ENCODE results near the gene VGLL3. TPM values are rescaled to one million over a fixed set of nuclear protein-coding genes. Genes with fewer than 3 reads are reported as not detected.
"Not testable (repeated sequence)": the region's sequence is repeated elsewhere in the genome, so short reads cannot be mapped to it uniquely, and the experiment has no call there.

The VGLL3 gene, protein sequence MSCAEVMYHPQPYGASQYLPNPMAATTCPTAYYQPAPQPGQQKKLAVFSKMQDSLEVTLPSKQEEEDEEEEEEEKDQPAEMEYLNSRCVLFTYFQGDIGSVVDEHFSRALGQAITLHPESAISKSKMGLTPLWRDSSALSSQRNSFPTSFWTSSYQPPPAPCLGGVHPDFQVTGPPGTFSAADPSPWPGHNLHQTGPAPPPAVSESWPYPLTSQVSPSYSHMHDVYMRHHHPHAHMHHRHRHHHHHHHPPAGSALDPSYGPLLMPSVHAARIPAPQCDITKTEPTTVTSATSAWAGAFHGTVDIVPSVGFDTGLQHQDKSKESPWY
- total RNA-seq (2014; rRNA removed; shearing (Covaris generic)): 2.9 and 3.1 TPM in 2 replicates

DNA sequence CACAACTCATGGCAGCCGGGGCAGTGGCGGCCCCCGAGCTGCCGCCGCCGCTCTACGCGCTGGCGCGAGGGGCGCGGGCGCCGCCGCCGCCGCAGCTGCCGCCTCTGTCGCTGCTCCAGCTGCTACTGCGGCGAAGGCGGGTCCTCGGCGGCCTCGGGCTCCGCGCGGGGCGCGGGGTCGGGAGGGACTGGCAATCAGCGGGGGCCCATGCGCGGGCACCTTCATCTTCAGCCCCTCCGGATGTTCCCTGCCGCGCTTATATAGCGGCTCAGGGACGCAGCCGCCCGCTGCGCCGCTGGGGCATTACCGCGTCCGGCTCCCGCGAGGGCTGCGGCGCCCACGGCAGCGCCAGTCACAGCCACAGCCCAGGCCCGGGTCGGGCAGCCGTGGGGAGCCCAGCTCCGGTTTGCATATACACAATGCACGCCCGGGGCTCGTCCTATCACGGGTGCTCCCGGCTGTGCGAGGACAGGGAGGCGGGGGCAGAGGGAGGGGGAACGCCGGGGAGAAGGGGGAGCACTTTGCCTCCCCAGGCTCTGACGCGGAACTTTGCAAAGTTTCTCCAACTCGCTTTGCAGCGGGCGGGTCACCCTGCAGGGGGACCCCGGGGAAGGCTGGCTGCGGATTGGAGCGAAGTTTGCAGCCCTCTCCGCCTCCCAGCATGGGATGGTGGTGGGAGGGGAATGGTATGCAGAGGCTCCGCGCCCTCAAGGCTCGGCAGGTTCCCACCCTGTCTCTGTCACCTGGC, at the start of gene VGLL3:
Gene VGLL3 (minus strand): TSS at position 416 of the 748 bp plus-strand sequence. CDS start 406 bp downstream, at position 10.
- DNase-seq (ENCODE audit: low spot score): peak; percentile 48

DNA sequence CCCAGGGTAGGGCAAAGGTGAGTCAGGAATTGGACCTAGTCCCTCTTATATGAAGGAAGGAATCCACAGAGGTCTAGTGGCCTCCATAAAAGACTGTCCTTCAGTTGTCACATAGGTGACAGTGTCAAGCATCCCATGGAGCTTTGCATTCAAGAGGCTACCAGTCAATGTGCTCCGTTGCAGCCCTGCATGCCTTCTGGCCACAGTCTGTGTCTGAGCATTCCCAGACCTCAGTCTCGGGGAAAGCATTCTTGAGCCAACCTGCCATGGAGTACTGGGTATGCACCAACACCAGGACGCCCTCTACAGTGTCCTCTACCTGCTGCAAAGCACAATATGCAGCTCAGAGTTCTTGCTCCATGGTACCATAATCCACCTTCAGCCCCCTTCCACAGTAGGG, 46.7 kb upstream of the VGLL3 start:
- DNase-seq (ENCODE audit: low spot score): no peak

GRCh38 chr3:87036671-87037070, 45.7 kb upstream of the VGLL3 start:
- DNase-seq (ENCODE audit: low spot score): no peak

- no peak for DNase-seq (ENCODE audit: low spot score)
These were observed 44.4 kb upstream of the VGLL3 start for GRCh38 chr3:87035339-87035738.

- no peak for DNase-seq (ENCODE audit: low spot score)
These were observed 42.3 kb upstream of the VGLL3 start for GRCh38 chr3:87033205-87033604.

GRCh38 chr3:87025661-87026645, 35.0 kb upstream of the VGLL3 start:
- DNase-seq (ENCODE audit: low spot score): no peak

DNA sequence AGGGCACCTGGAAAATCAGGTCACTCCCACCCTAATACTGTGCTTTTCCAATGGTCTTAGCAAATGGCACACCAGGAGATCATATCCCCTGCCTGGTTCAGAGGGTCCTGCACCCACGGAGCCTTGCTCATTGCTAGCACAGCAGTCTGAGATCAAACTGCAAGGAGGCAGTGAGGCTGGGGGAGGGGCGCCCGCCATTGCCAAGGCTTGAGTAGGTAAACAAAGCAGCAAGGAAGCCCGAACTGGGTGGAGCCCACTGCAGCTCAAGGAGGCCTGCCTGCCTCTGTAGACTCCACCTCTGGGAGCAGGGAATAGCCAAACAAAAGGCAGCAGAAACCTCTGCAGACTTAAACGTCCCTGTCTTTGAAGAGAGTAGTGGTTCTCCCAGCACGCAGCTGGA, 26.4 kb upstream of the VGLL3 start:
- DNase-seq (ENCODE audit: low spot score): not testable (repeated sequence)

- DNase-seq (ENCODE audit: low spot score): no peak
These were observed 18.3 kb upstream of the VGLL3 start for GRCh38 chr3:87009271-87009670.

GRCh38 chr3:87006844-87007439, 16.0 kb upstream of the VGLL3 start:
- DNase-seq (ENCODE audit: low spot score): no peak

DNA sequence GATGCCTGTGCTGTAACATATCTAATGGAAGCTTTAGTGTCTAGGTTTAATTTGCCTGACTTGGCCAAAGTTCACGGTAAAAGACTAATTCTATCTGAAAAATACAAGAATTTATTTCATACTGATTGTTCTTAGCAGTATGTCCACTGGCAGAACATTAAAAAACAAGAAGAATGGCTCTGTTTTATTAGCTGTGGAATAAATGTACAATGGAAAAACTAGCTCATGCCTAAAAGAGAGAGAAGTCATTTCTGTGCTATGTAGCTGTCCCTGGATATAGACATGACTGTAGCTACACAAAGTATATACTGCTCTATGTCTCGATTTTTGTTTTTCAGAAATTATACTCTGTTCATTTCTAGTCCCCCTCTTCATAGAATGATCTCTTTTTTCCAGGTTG, 13.9 kb upstream of the VGLL3 start:
- no peak for DNase-seq (ENCODE audit: low spot score)

DNA sequence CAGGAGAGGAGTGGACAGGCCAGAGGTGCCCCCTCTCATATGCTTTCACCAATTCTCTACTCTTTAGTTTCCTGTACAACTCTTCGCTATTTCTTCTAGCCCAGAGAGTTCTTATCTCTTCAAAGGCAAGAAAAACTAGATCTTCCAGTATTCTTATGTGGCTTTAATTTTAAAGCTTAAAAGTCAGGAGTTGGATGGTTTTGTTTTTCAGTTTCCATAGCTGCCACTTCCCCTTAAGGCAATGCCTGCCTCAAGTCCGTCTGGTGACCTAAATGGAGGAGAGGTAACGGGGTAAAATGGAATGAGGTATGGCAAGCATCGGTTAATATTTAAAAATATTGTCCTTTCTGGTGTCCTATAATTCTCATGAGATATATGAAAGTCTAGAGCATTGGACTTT, 11.4 kb upstream of the VGLL3 start:
- DNase-seq (ENCODE audit: low spot score): no peak

DNA sequence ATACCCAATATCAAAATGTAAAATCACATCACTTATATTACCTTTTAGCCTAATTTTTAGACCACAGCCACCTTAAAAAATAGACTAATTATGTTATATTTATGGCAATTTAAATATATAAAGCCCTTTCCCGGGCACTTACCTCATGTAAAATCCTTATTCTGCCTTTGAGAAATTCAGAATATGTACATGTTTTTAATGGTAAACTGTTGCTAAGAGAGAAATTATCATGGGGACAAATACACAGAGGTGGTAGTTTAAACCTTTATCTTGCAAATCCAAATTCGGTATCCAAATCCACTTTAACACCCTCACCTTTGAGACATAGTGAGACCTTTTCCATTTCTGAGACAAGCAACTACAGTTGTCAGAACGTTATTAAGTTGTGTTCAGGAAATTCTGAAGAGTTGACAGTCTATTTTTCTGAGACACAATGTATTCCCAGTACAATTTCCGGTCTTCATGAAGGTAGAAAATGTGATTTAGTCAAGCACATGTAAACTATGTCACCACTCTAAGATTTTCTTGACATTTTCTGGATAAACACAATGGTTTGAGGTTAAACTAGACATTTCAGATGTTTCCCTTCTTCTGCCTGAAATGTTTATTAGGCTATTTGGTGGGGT, 10.6 kb upstream of the VGLL3 start:
- no peak for DNase-seq (ENCODE audit: low spot score)

DNA sequence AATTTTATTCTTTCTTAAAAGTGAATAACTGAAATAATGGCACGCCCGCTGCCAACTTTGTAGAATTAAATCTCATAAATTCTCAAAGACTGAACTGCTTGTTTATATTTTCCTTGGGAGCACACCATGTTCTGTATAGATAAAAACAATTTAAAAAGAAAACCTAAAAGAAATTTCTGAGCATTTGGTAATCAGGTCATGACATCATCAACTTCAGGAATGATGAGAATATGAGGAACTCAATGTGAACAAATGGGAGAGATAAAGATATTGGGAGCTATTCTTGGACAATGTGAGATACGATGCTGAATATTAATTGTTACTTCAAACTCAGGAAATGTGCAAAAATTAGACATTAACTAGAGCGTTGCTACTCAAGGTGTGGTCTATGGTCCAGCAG, 10.0 kb upstream of the VGLL3 start:
- no peak for DNase-seq (ENCODE audit: low spot score)

GRCh38 chr3:86998569-86998968, 7.6 kb upstream of the VGLL3 start:
- no peak for DNase-seq (ENCODE audit: low spot score)

GRCh38 chr3:86996261-86996955, 5.5 kb upstream of the VGLL3 start:
- no peak for DNase-seq (ENCODE audit: low spot score)

- peak; percentile 48 for DNase-seq (ENCODE audit: low spot score)
These were observed 4.6 kb upstream of the VGLL3 start for GRCh38 chr3:86995537-86995936.

DNA sequence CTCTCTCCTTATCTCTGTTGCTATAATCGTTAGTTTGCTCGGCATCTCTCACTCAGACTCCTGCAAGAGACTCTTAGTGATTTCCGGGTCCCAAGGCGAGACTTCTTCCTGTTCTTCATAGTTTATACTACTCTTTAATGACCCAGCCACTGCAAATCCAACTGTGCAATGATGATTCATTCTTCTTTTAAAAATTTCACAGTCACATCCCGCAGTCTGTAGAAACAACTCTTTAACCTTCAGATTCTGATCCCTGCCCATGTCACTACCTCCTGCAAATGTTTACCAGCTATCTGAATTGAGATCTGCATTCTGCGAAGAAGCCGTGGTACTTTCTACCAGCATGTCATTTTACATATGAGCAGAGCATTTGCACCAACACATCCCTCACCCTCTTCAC, 2.8 kb upstream of the VGLL3 start:
- peak; percentile 54 for DNase-seq (ENCODE audit: low spot score)

DNA sequence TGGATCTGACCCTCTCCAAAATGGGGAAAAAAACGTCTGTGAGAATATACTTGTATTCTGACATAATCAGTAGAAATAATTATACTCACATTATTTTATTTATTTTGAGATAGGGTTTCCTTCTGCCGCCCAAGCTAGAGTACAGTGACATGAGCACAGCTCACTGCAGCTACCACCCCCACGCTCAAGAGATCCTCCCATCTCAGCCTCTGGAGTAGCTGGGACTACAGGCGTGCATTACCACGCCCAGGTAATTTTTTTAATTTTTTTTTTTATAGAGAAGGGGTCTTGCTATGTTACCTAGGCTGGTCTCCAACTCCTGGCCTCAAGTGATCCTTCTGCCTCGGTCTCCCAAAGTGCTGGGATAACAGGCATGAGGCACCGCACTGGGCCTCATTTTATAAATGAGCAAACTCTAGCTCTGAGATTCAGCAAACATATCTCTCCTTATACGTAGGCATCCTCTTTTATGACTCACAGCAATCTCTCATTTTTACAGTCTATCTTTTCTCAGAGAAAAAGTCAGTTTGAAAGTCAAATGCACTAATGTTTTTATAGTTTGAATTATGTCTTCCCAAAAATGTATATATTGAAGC, 989 bp upstream of the VGLL3 start:
- no peak for DNase-seq (ENCODE audit: low spot score)

- DNase-seq (ENCODE audit: low spot score): no peak
These were observed 500 bp upstream of the VGLL3 start for GRCh38 chr3:86991482-86991815.

DNA sequence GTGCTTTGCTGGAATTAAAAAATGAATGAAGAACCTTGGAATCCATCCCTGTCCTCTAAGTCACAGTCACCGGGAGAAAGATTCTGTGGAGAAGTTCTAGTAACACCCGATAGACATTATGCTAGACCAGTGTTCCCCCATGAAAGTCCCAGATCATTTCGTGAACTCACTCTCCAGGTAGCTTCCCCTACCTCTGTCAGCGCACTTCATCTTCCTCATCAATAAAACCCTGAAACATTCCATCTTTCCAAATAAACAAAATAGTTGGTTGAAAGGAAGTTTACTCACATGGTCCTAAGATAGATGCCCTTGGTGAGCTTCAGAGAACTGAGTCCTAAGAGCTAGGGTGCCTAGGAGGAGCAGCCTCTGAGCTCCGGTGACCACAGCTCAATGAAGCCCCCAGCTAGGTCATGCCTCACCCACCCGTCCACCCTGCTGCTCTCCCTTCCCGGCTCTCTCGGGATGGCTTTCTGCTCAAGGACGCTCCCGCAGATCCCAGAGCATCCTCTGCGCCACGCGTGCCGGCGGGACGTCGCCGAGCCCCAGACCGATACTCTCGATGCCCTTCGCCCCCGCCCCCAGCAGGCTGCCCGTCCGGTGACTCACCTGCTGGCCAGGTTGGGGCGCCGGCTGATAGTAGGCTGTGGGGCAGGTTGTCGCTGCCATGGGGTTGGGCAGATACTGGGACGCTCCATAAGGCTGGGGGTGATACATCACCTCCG, 776 bp downstream of the VGLL3 start:
- peak; percentile 5 for DNase-seq (ENCODE audit: low spot score)

All from H4 (cell line).